Hematopoietic multipotent progenitor cell (in vitro differentiated cells): ENCODE results near the gene ICAM2. TPM values are rescaled to one million over a fixed set of nuclear protein-coding genes. Genes with fewer than 3 reads are reported as not detected.
"Not testable (repeated sequence)": the region's sequence is repeated elsewhere in the genome, so short reads cannot be mapped to it uniquely, and the experiment has no call there.

ENCODE experiments used
- DNase-seq, 3 donors: peaks; one replicate each; pipeline ENCODE4 v3.0.0-alpha.2; 2011 to 2015; ENCODE audit warnings: low read depth in 2 of 3, low spot score in 2 of 3
- total RNA-seq: library from RNA; depleted of rRNA; stranded (reverse); fragments of >200 nt; gene quantifications from one replicate; pipeline ENCODE4 v1.2.3, GENCODE V29; 2012

ICAM2 gene
- total RNA-seq, 1 donor = 249 TPM

DNA sequence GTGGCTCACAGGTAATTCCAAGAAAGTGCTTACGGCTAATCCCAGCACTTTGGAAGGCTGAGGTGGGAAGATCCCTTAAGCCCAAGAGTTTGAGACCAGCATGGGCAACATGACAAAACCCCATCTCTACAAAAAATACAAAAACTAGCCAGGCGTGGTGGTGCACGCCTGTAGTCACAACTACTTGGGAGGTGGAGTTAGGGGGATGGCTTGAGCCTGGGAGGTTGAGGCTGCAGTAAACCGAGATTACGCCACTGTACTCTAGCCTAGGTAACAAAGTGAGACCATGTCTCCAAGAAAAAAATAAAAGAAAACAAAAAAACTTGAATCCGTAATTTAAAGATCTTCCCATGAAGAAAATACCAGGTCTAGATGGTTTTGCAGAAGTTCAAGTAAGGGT is 5.0 kb downstream of the ICAM2 start:
- DNase-seq = no peak

DNA sequence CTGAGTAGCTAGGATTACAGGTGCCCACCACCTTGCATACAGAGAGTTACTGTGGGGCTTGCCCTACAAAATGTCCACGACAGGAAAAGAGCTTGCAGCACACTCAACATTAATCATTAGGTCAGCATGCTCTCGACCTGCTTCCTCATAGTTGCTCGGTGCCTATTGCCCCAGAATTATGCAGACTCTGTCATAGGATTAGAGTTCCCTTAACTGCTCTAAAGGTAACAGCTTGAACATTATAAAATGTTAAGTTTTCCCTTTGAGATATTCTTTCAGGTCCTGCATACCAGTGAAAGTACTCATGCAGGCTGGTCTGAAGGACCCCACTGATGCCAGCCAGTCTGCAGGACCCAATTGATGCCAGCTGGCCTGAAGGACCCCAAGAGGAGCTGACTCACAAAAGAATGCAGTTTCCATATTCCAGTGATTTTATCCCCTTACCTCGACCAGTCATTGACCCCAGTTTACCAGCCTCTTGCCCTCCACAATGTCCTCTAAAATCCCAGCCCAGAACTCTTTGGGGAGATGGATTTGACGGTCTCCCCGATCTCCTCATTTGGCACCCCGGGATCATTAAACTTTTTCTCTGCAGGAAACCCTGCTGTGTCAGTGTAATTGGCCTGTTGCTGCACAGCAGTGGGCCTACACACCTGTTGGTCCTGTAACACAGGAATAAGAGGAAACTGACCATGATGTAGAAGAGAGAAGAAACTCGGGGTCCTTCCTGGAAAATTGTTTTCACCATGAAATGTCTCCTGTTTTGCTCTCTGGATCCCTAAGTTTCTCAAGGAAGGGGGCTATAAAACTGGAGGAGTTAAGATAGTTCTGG is 10.6 kb downstream of the ICAM2 start:
- DNase-seq = no peak

DNA sequence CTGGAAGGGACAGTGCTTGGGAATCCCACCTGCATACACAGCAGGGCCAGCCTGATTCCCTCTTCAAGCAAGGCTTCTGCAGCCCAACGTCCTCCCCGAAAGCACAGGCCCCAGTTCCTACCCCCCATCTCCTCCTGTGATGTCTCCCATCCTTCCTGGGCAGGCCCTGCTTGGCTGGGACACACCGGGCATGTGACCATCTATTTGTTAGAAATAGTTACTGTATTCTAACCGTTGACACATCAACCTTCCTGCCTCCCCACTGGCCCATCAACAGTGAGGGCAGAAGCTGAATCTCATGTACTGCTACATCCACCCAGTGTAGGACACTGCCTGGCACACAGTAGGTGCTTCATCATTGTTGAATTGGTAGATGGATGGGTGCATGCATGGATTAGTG is 11.6 kb downstream of the ICAM2 start:
- no peak for DNase-seq

GRCh38 chr17:64008346-64008745 is 12.1 kb downstream of the ICAM2 start:
- DNase-seq = no peak

GRCh38 chr17:64007838-64008282 is 12.6 kb downstream of the ICAM2 start:
- no peak for DNase-seq

GRCh38 chr17:64007089-64007837 is 13.2 kb downstream of the ICAM2 start:
- DNase-seq = not testable (repeated sequence)

- DNase-seq = peak in 2 of 3 donors; percentile 78 to 89
Measured at GRCh38 chr17:64006361-64007088, 13.9 kb downstream of the ICAM2 start.

DNA sequence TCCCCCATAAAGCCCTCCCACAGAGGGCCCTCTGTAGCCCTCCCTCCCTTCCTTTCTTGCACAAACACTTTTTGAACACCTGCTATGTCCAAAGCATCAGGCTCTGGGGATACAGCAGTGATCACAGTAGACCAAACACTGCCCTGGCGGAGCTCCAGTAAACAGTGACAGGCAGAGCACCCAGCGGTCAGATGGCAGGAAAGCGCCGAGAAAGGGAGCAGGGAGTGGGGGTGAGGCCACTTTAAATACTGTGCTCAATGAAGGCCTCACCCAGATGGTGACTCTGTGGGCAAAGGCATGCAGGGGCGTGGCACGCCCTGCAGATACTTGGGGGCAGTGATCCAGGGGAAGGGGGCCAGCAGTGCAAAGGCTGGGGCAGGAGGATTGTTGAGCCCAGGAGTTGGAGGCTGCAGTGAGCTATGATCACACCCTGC is 14.7 kb downstream of the ICAM2 start:
- peak in 1 of 3 donors; percentile 57 for DNase-seq

GRCh38 chr17:64004903-64005733 is 15.3 kb downstream of the ICAM2 start:
- DNase-seq = no peak

DNA sequence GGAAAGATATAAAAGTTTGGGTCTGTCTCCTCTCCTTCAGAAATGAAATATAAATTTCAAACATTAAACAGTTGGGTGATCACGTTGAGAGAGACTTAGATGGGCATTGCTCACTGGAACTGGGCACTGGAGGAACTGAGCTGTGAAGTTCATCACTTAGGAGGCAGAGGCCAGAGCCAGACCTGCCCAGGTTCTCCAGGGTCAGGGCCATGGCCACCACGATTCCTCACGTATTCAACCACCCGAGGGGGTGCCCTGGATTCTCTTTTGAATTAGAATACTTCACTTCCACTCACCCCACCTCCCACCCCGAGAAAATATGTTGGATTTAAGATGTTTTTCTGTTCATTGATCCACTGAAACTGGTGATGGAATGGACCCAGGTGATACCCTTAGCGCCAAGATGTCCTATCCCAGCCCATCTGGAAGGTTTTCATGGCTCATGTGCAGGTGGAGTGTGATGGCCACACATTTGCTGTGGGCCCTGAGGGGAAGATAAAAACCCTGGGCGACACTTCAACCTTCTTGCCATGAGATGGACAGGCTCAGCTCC is 16.1 kb downstream of the ICAM2 start:
- no peak for DNase-seq

DNA sequence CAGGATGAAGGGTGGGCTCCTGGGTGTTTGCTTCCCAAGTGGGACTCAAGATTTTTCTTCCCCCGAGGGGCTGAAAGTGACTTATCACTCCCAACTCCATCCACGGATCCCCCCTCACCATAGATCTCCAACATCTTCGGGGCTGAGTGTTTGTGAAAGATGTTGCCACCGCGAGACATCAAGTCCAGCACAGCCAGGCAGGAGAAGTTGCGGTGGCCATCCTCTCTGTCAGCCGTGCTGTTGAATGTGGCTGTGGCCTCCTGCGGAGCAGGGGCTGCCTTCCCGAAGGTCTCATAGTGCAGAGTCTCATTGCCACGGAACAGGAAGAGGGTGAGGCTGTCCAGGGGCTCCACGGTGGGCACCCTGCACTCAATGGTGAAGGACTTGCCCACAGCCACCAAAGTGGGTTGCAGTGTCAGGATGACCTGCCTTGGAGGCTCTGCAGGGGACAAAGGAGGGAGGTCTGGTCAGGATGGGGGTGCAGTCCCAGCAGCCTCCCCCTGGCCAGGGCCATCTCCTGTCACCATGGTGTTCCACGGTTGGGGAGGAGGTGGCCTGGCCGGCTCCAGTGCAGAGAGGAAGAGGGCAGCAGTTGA is 16.8 kb downstream of the ICAM2 start:
- DNase-seq = no peak

DNA sequence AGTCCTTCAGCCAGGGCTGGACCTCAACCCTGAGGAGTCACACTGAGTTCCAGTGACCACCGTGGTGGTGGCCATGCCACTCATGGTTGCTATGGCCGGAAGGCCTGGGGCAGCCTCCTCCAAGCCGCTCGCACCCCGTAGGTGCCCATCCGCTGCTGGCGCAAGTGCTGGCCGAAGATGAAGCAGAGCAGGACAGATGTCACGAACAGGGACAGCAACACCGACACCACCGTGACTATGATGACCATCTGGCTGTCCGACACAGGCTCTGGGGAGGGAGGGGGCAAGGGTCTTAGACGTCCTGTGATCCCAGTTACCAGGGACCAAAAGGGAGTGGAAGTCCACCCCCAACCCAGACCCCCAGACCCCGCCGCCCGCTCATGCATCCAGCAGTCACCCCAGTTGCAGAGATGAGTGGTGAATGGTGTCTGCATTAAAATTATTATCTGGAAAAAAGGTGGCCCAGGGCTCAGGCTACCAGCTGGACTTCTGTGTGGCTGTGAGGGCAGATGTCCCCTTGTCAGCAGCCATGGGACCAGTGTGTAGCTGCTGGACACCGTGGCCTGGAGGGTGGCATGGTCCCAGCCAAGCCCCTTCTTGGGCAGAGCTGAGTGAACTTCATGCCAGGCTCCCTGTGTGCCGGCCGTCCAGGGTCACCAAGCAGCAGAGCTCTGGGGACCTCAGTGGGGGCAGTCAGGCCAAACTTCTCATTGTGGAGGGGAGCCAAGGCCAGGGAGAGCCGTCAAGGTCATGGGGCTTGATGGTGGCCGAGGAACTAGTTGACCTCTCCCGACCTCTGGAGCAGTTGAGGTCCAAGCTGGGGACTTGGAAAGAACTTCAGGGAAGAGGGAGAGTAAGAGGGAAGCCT is 17.5 kb downstream of the ICAM2 start:
- no peak for DNase-seq

GRCh38 chr17:64001763-64002529 is 18.5 kb downstream of the ICAM2 start:
- no peak for DNase-seq

- DNase-seq = no peak
Measured at GRCh38 chr17:64001091-64001579, 19.3 kb downstream of the ICAM2 start.

DNA sequence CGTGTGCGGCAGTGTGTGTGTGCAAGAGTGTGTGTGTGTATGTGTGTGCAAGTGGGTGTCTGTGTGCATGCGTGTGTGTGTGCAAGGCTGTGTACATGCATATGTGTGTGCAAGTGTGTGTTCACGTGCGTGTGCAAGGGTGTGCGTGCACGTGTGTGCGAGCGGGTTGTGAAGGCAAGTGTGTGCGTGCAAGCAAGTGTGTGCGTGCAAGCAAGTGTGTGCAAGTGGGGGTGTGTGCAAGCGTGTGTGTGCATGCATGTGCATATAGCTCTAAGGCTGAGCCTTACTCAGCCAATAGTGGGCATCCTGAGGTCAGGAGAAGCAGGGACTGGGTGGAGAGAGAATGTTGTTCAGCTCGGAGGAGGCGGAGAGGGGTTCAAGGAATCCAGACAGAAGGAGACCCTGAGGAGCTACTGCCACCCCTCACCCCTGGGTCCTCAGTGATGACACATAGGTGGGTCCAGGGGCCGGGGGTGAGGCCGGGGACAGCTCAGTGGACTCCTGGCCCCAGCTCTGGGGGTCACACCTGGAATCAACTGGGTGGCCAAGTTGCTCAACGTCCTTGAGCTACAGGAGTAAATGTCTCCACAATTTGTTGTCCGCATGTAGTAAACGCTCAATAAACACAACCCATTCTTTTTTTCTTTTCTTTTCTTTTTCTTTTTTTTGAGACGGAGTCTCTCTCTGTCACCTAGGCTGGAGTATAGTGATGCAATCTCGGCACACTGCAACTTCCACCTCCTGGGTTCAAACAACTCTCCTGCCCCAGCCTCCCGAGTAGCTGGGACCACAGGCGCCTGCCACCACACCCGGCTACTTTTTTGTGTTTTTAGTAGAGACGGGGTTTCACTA is 20.5 kb downstream of the ICAM2 start:
- no peak for DNase-seq

DNA sequence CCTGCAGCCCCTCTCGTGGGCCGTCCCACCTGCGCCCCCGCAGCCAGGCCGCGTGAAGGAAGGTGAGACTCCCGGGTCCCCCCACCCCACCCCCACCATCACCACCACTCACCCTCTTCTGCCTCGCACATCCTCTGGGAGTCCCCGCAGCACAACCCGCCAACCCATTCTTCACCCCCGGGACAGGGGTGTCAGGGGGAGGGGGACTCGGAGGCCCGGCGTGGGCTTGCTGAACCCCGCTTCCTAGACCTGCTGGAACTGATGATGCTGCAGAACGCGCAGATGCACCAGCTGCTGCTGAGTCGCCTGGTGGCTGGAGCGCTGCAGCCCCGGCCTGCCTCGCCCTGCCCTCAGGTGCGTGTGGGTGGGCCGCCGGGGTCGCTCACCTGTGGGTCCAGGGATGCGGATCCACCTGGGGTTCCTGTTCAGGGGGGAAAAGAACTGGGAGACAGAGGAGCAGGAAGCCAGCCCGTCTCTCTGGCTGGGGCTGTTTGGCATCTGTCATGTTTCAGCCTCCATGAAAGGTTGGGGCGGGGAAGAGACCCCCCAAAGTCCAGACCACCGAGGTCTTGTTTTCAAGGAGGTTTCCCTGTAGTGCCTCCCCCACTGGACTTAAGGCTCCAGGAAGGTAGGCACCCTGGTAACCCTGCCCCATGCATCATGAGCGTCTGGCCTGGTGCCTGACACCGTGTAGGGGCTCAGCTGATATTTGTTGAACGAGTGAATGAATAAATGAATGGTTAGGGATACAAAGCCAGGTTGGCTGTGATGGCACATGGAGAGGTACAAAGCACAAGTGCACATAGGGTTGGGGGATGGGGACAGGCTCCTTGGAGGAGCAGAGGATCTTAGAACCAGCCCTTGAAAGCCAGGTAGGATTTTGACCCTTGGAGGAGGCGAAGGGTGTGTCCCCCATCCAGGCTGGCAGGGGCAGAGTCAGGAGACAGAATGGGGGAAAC is 21.4 kb downstream of the ICAM2 start:
- DNase-seq = peak in 1 of 3 donors; percentile 43
